Left forelimb (tissue), 1 donor: ENCODE measurements around the gene DLD.
A peak's percentile ranks its signal among the peaks of the same experiment; 100 is the strongest.
"Not testable (repeated sequence)": the region's sequence is repeated elsewhere in the genome, so short reads cannot be mapped to it uniquely, and the experiment has no call there.

Experiments
- DNase-seq: peaks from one replicate; pipeline ENCODE4 v3.0.0-alpha.2; 2018; ENCODE audit warnings: low spot score

Gene DLD, protein sequence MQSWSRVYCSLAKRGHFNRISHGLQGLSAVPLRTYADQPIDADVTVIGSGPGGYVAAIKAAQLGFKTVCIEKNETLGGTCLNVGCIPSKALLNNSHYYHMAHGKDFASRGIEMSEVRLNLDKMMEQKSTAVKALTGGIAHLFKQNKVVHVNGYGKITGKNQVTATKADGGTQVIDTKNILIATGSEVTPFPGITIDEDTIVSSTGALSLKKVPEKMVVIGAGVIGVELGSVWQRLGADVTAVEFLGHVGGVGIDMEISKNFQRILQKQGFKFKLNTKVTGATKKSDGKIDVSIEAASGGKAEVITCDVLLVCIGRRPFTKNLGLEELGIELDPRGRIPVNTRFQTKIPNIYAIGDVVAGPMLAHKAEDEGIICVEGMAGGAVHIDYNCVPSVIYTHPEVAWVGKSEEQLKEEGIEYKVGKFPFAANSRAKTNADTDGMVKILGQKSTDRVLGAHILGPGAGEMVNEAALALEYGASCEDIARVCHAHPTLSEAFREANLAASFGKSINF

DNA sequence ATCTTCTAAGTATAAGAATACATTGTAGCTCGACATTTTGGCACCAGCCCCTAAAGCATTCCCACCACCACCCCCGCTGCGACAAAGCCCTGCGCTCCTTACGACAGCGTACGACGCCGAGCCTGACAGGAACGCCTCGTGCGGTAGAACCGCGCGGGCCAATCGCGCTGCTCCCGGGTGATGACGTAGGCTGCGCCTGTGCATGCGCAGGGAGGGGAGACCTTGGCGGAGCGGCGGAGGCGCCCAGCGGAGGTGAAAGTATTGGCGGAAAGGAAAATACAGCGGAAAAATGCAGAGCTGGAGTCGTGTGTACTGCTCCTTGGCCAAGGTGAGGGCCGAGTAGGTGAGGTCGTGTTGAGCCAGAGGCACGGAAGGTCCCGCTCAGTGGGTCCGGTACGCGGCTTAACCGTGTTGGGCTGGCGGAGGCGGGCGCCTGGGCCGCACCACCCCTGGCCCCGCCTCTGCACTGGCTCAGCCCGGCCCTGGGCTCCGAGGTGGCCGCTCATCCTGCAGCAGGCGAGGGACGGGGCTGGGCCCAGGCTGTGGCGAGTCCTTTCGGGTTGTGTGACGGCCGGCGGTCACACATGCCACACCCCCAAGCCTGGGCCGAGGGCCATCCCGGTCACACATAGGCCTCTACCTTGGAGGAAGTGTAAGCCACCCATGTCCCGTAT lies at the start of gene DLD:
DLD (plus strand) TSS at position 222 of the 674 bp plus-strand sequence; CDS start at position 290, 68 bp downstream.
- peak; percentile 97 for DNase-seq

DNA sequence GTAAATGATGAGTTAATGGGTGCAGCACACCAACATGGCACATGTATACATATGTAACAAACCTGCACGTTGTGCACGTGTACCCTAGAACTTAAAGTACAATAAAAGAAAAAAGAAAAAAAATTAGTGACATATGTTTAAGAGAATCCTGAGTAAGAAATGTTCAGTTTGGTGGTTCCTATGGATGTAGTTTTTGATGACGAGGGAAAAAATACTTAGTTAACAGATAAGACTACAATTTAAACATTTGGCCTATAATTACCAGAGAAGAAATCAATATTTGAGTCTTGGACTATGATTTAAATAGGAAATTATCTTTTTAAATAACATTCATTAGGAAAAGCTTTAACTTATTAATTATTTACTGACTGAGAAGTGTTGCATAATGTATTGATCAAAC lies 48.8 kb upstream of the DLD start:
- no peak for DNase-seq

DNA sequence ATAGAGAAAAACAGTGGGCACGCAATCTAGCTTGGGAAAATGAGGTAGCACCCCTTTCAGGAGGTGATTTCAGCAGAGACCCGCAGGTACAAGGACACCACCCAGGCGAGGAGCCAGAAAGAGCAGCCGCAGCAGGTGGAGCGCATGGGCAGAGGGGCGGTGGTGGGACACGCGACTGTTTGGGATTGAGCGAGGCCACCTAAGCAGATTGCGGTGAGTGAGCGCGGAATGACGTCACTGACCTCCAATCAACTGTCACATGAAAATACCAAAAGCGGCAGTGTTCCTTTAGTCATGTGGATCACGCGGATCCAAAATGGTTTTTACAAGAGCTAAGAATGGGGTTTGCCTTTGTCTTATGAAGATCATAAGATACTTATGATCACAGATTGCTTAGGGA lies 47.8 kb upstream of the DLD start:
- DNase-seq: no peak

DNA sequence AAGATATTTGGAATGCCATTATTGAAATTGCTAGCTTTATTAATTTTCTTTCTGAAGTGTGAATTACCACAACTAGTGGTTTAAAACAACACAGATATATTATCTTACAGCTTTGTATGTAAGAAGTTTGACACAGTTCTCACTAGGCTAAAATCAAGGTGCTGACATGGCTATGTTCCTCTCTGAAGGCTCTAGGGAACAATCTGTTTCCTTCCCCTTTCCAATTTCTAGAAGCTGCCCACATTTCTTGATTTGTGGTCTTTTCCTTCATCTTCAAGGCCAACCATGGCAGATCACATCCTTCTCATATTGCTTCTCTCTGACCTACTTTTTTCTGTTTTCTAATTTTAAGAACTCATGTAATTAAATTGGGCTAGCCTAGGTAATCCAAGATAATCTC lies 44.7 kb upstream of the DLD start:
- no peak for DNase-seq

DNA sequence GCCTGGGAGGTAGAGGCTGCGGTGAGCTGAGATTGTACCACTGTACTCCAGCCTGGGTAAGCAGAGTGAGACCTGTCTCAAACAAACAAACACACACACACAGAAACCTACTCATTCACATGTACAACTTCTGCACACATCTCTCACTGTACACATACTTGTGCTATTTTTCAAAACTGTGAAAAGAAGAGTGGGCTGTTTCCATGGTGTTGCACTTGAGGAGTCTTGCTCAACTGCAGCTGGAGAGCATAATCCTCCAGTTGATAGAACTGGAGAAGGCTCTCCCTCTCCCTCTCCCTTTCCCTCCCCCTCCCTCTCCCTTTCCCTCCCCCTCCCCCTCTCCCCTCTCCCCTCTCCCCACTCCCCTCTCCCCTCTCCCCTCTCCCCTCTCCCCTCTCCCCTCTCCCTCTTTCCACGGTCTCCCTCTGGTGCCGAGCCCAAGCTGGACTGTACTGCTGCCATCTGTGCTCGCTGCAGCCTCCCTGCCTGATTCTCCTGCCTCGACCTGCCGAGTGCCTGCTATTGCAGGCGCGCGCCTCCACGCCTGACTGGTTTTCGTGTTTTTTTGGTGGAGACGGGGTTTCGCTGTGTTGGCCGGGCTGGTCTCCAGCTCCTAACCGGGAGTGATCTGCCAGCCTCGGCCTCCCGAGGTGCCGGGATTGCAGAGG lies 43.7 kb upstream of the DLD start:
- DNase-seq: no peak

DNA sequence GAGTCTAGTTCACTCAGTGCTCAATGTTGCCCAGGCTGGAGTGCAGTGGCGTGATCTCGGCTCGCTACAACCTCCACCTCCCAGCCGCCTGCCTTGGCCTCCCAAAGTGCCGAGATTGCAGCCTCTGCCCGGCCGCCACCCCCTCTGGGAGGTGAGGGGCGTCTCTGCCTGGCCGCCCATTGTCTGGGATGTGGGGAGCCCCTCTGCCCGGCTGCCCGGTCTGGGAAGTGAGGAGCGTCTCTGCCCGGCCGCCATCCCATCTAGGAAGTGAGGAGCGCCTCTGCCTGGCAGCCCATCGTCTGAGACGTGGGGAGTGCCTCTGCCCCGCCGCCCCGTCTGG lies 43.2 kb upstream of the DLD start:
- not testable (repeated sequence) for DNase-seq

DNA sequence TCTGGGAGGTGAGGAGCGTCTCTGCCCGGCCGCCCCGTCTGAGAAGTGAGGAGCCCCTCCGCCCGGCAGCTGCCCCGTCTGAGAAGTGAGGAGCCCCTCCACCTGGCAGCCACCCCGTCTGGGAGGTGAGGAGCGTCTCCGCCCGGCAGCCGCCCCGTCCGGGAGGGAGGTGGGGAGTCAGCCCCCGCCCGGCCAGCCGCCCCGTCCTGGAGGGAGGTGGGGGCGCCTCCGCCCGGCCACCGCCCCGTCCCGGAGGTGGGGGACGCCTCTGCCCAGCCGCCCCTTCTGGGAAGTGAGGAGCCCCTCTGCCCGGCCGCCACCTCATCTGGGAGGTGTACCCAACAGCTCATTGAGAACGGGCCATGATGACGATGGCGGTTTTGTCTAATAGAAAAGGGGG lies 42.8 kb upstream of the DLD start:
- DNase-seq: not testable (repeated sequence)

DNA sequence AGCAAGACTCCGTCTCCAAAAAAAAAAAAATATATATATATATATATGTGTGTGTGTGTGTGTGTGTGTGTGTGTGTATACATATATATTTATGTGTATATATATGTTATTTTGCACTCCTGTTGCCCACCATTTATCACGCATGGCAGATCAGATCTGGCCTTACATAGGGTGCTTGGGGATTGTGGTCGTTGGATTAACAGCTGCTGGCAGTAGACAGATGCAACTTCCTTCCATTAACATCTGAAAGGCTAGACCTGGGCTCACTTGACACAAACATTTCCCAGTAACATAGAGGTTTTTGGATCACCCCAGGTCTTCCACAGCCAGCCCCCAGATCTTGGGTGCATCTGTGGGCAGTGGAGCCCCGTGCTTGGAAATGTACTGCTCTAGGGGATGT lies 40.8 kb upstream of the DLD start:
- DNase-seq: no peak

DNA sequence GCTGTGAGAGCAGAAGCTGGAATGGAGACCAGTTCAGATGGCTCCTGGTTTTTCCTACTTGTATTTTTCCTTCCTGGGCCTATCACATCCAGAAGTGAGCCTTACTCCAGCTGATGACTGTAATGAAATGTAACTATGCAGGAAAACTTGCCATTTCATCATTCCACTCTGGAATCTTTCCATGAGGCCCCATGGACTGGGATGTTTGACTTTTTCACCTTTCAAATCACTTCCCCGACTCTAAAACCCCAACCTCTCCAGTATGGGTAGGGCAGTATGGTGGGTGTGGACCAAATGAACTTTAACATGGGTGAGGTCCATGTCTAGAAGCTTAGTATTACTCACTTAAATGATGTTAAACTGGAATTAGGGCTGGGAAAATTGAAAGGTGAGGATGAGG lies 40.3 kb upstream of the DLD start:
- DNase-seq: no peak

DNA sequence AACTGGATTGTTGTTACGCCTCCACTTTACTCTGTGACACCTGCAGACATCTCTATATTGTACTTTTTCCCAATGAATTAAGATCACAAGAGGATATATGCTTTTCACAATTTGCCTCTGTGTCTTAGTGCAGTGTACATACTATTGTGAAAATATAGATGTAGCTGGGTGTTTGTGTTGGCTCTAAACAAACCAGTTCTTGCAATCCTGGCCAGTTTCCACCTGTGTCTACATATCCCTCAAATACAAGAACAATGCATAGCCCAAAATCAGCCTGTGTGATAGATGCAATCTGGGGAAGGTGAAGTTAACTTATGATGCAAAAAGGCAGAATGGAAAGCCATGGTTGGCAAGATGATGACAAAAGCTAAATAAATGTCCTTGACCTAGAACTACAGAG lies 36.5 kb upstream of the DLD start:
- no peak for DNase-seq

DNA sequence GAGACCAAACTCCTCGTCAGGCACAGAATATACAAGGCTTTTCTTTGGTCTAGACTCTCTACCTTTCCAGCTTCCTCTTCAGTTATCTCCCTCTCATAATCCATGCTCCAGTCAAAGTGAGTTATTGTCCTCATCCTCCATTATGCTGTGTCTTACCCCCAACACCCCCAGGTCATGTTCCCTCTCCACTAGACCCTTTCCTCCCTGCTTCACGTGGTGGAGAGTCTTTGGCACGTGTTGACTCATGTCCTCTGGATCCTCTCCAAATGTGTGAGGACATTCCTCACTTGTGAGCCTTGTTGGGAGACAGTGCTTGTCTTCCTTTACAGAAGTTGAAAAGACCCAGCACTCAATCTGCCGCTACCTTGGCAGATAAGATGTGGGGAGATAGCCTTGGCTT lies 36.0 kb upstream of the DLD start:
- DNase-seq: no peak

DNA sequence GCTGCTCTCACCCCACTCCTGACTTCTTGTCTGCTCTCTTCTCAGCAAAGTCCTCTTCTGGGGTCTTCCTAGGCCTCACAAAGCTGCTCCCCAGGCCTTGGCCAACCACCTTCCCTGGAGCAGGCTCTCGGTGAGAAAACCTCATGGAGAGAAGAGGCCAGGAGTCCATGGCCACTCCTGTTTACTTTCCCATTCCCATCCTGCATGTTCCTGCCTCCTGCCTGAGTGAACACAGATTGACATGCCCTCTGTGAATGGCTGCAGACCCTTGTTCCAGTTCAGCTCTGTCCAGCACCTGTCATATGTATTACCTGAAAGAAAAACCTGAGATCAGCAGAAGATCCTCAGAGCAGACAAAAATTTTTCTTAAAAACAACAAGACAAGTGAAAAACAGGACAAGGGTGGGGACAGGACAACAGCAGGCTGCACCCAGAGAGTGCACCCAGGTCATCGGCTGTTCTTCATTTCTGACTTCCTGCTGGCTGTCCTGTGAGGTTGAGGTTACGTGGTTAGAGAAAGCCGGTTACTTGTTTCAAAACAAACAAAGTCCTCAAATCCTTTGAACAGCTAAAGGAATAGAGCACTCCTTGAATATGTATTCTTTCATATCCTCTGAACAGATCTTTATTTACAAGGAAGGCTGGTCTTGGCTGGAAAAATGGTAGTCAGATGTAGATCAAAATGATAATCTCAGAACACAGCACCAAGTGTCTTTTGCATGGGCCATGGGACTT lies 34.0 kb upstream of the DLD start:
- no peak for DNase-seq

DNA sequence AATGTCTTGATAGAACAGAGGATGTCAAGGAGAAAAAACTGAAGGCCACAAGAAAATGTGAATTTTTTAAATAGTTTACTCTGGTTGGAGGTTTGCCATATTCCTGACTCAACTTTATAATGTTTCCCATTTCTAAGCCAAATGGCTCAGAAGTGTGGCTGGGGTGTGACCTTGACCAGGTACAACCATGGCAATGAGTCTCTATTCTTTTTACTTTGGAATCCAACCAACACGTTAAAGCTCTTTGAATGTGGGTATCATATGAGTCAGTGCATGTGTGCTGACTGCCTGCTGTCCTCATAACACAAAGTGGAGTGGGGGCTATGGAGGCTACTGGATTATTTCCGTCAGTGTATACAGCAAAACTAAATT lies 33.5 kb upstream of the DLD start:
- no peak for DNase-seq

DNA sequence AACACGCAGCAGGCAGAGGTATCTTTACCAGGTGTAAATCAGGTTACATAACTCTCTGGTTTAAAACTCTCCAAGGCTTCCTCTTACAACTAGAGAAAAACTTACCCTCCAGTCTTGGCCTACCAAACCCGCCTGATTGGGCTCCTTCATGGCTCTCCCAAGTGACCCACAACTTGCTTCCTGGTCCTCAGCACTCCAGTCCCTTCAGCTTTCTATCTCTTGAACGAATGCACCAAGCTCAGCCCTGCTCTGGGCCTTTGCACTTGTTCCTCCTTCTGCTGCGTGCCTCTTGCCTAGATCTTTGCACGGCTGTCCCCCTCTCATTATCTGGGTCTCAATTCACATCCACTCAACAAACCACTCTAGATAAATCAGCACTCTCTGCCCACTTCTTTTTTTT lies 32.7 kb upstream of the DLD start:
- no peak for DNase-seq

DNA sequence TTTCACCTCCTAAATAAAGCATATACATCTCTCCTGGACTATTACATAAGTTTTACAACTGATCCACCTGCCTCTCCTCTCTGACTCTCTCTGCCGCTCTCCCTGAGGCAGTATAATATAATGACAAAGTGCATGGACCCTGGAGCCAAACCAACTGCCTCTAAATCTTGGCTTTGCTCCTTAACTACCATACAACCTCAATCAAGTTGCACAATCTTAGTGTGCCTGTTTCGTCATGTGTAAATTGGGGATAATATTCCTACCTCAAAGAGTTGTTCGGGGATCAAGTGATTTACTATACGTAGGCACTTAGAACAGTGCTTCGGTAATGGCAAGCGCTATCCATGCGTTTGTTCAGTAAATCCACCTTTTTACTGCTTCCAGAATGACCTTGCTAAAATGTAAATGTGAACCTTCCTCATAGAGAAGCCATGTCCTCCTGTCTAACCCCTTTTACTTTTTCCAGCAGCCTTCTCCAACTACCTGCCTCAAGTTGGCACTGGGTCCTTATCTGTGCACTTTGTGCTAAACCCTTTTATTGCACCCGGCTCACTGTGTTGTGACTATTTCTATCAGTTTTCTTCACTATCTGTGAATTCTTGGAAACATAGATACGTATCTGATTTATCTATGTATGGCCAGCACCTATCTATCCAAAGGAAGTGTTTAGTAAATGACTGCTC lies 30.6 kb upstream of the DLD start:
- no peak for DNase-seq

DNA sequence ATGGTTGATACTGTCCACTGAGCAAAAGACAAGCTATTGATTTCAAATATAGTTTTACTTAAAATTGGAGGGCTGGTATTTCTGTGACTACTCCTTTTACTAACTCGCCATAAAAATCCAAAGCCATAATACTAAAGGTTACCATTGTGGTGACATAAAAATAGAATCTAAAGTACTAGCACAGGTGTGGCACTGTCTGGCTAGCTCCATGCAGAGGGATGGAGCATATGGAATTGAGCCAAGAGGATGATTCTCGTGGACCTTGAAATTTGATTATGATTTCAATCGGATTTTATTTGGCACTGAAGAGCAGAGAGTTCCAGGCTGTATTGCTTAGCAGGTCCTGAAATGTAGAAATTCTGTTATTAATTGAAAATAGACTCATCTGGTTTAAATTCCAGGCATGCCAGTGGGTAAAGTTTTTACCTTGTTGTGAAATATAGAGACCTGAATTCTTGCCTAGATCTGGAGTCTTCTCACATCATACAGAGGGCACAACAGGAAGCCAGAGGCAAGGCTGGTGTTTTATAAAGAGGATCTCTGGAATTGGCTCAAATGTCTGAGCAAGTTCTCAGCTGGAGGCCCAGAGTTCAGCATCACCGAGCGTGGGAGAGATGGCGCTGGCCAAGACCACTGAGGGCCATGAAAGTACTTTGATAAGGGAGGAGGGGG lies 29.9 kb upstream of the DLD start:
- DNase-seq: no peak

DNA sequence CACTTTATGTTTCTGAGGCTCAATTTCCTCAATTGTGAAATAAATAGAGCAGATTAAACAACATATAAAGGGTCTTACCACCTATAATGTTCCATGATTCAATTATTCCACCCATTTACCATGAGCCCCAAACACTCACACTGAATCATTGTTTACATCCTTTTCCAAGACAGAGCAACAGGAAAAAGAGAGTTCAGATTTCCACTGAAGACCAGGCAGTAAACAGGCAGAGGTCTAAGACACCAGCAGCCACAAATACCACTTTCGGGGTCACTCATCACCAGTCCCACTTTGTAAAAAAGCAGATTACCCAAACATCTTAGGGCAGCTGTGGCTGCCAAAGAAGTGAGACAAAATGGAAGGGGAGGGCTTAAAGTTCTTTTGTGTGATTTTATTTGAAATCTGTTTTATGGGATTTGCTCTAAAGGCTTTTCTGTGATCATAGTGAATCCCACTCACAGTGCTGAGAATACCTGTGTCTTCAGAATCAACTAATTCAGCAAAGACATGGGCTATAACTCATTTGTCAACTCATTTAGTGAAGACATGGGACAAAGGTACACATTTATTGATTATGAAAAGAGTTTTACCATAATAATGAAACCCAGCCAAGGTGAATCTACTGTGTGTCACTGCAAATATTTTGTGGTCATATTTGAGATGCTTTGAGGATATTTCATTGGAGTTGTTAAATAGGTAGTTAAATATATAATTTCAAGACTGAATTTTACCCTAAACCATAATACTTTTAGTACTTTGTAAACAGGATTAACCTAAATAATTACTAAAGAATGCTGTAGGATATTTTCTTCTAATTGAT lies 24.8 kb upstream of the DLD start:
- no peak for DNase-seq

DNA sequence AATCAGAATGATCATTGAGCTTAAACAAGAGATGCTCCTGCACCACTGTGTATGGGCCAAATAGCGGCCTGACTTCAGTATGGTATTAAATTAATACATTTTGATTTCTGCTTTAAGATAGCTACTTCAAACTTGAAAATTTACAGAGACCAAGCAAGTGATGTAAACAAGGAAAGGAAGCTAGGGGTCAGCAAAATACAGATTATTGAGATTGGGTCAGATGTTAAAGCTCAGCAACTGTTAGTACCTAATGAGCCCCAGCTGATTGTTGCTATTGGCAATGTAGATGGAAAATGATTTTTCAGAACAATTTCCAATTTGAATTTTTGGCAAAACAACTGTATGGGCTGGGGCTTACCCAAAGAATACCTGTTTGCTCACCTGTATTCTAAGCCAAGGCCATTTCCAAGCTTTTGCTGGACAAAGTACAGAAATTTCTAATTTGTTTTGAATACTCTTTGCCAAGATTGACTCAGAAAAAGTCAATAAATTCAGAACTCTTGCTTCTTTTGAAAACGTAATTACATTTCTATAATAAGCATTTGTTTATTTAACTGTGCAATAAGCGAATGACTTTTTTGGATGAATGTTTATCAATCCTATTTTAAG lies 23.0 kb upstream of the DLD start:
- no peak for DNase-seq

DNA sequence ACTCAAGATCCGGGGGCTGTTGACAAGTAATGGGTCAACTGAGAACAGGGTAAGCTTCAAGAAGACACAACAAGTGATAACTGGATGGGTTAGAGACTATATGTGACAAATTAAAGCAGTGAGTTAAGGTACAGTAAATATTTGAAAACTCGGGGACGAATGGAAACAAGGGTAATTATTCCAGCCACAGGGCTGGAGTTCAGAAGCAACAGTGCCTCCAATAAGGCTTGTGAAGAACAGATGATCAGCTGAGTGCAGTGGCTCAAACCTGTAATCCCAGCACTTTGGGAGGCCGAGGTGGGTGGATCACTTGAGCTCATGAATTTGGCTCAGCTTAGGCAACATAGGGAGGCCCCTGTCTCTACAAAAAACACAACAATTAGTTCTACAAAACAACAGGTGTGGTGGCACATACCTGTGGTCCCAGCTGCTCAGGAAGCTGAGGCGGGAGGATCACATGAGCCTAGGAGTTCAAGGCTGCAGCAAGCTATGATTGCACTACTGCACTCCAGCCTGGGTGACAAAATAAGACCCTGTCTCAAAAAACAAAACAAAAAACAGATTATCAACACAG lies 20.5 kb upstream of the DLD start:
- no peak for DNase-seq

DNA sequence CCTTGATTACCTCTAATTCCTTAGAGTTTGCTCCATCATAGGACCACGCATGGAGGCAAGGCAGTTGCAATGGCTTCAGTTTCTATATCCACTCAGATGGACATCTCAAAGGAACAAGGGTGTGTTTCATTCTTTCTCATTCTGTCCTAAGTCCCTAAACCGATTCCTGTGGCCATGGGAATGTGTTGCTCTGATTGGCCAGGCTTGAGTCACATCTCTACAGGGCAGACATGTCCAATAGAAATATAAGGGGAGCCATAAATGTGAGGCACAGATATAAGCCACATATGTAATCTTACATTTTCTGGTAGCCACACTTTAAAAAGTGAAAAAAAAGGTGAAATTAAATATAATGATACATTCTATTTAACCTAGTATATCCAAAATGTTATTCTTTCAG lies 16.9 kb upstream of the DLD start:
- no peak for DNase-seq
